Measurements from ENCODE around the gene NAT9. TPM values are rescaled to one million over a fixed set of nuclear protein-coding genes. Genes with fewer than 3 reads are reported as not detected.

NAT9 gene
- total and polyA plus RNA-seq, 2 experiments from 2014 or later: 29.2 to 34.8 TPM

DNA sequence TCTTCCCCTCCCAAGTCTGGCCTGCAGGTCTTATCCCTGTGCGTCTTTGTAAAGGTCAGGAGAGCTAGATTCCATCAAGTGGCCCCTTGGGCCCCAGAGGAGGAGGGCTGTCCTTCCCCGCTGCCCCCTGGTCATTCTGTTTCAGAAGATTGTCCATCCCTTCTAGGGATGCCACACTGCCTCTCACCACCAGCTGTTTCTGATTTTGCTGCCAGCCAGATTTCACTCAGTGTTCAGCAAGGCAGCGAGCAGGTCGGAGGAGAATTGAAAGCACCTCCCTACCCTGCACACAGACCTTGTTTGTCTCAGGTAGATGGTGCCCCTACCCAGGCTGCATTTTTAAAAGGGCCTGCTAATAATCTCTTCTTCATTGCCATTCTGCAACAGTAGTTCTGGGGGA is 21.7 kb upstream of the NAT9 start:
- H3K36me3 ChIP-seq (replicated peaks; ENCODE audit: insufficient read depth, low read depth): no peaks in the 10 kb centered on the region
- TF ChIP-seq, protein P1, sequence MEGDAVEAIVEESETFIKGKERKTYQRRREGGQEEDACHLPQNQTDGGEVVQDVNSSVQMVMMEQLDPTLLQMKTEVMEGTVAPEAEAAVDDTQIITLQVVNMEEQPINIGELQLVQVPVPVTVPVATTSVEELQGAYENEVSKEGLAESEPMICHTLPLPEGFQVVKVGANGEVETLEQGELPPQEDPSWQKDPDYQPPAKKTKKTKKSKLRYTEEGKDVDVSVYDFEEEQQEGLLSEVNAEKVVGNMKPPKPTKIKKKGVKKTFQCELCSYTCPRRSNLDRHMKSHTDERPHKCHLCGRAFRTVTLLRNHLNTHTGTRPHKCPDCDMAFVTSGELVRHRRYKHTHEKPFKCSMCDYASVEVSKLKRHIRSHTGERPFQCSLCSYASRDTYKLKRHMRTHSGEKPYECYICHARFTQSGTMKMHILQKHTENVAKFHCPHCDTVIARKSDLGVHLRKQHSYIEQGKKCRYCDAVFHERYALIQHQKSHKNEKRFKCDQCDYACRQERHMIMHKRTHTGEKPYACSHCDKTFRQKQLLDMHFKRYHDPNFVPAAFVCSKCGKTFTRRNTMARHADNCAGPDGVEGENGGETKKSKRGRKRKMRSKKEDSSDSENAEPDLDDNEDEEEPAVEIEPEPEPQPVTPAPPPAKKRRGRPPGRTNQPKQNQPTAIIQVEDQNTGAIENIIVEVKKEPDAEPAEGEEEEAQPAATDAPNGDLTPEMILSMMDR (IDR thresholded peaks at IDR 0.05; ENCODE audit: poor library complexity): no peak
- TF ChIP-seq EZH2 (IDR thresholded peaks at IDR 0.05; ENCODE audit: borderline replicate concordance) (no peak), EZH2phosphoT487 (IDR thresholded peaks at IDR 0.05; ENCODE audit: low read depth, severe bottlenecking, unreplicated experiment) (no peak)
- H3K4me2 ChIP-seq: no peak overlapping the region
- no peaks in the 10 kb centered on the region for H3K9me3 ChIP-seq (ENCODE audit: low read depth)
- H3K4me1 ChIP-seq (ENCODE audit: insufficient read depth): no peaks in the 10 kb centered on the region
- no peak for DNase-seq (ENCODE audit: low spot score)
- WGBS (ENCODE audit: low lambda C conversion rate, missing lambda C conversion rate): 73% methylated on average over 4 of the region's 4 CpGs
- H3K9me2 ChIP-seq (replicated peaks; ENCODE audit: insufficient read depth): no peaks in the 10 kb centered on the region
- H4K20me1 ChIP-seq (ENCODE audit: insufficient read depth, poor library complexity, severe bottlenecking): no peaks in the 10 kb centered on the region
- H2AFZ ChIP-seq: no peak overlapping the region
- H3K79me2 ChIP-seq: no peaks in the 10 kb centered on the region
- no peaks in the 10 kb centered on the region for H3K27me3 ChIP-seq
- no peak overlapping the region for H3K27ac ChIP-seq
- no peak overlapping the region for H3K4me3 ChIP-seq

DNA sequence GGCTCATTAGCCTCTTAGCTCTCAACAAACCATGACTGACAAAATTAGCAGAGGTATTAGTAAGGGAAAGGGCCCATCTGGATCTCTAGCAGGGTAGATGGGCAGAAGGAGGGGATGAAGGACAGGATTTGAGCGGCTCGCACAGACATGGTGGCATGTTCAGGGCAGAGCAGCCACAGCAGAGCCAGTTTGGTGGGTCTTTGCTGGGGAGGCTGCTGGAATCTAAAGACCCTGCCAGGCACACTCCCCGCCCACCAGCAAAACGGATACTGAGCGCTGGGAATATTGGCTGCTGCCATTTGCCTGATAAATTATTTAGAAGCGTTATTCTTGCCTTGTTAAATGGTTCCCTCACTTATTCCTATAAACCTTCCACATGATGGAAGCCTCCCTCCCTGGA is 20.7 kb upstream of the NAT9 start:
- no peaks in the 10 kb centered on the region for H3K4me1 ChIP-seq (ENCODE audit: insufficient read depth)
- H3K4me3 ChIP-seq: no peak overlapping the region
- 95% methylated on average over 6 of the region's 6 CpGs for WGBS (ENCODE audit: low lambda C conversion rate, missing lambda C conversion rate)
- no peak overlapping the region for H3K4me2 ChIP-seq
- H2AFZ ChIP-seq: no peak overlapping the region
- no peak for DNase-seq (ENCODE audit: low spot score)
- no peaks in the 10 kb centered on the region for H3K9me2 ChIP-seq (replicated peaks; ENCODE audit: insufficient read depth)
- H3K9me3 ChIP-seq (ENCODE audit: low read depth): no peaks in the 10 kb centered on the region
- no peaks in the 10 kb centered on the region for H3K27me3 ChIP-seq
- H3K36me3 ChIP-seq (replicated peaks; ENCODE audit: insufficient read depth, low read depth): no peaks in the 10 kb centered on the region
- no peaks in the 10 kb centered on the region for H4K20me1 ChIP-seq (ENCODE audit: insufficient read depth, poor library complexity, severe bottlenecking)
- H3K27ac ChIP-seq: no peak overlapping the region
- no peak for TF ChIP-seq EZH2phosphoT487 (IDR thresholded peaks at IDR 0.05; ENCODE audit: low read depth, severe bottlenecking, unreplicated experiment)
- TF ChIP-seq, protein P1 (IDR thresholded peaks at IDR 0.05; ENCODE audit: poor library complexity): no peak
- TF ChIP-seq EZH2 (IDR thresholded peaks at IDR 0.05; ENCODE audit: borderline replicate concordance): no peak
- no peaks in the 10 kb centered on the region for H3K79me2 ChIP-seq

DNA sequence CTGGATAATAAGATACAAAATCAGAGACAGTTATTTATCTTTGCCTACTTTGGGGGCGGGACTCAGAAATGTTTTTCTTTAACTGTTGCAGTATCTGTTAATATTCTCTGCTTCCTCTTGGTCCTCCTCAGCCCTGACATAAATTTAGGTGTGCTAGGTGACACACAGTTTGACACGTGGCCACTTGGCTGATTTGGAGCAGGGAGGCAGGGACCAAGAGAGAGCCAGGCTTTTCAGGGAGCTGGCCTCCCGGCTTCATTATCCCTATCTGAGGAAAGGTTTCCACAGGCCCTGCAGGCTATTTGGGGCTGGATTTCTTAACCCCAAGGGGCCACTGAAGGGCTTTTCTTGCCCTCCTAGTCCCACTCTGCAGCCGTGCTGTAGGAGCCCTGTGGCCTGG is 20.1 kb upstream of the NAT9 start:
- no peaks in the 10 kb centered on the region for H3K36me3 ChIP-seq (replicated peaks; ENCODE audit: insufficient read depth, low read depth)
- no peak overlapping the region for H3K4me2 ChIP-seq
- H4K20me1 ChIP-seq (ENCODE audit: insufficient read depth, poor library complexity, severe bottlenecking): no peaks in the 10 kb centered on the region
- no peaks in the 10 kb centered on the region for H3K9me3 ChIP-seq (ENCODE audit: low read depth)
- WGBS (ENCODE audit: low lambda C conversion rate, missing lambda C conversion rate): 96% methylated on average over 4 of the region's 4 CpGs
- H3K4me1 ChIP-seq (ENCODE audit: insufficient read depth): no peaks in the 10 kb centered on the region
- no peak overlapping the region for H3K27ac ChIP-seq
- no peaks in the 10 kb centered on the region for H3K9me2 ChIP-seq (replicated peaks; ENCODE audit: insufficient read depth)
- TF ChIP-seq EZH2 (IDR thresholded peaks at IDR 0.05; ENCODE audit: borderline replicate concordance): no peak
- DNase-seq (ENCODE audit: low spot score): no peak
- H3K79me2 ChIP-seq: no peaks in the 10 kb centered on the region
- no peak overlapping the region for H3K4me3 ChIP-seq
- no peaks in the 10 kb centered on the region for H3K27me3 ChIP-seq
- no peak overlapping the region for H2AFZ ChIP-seq

DNA sequence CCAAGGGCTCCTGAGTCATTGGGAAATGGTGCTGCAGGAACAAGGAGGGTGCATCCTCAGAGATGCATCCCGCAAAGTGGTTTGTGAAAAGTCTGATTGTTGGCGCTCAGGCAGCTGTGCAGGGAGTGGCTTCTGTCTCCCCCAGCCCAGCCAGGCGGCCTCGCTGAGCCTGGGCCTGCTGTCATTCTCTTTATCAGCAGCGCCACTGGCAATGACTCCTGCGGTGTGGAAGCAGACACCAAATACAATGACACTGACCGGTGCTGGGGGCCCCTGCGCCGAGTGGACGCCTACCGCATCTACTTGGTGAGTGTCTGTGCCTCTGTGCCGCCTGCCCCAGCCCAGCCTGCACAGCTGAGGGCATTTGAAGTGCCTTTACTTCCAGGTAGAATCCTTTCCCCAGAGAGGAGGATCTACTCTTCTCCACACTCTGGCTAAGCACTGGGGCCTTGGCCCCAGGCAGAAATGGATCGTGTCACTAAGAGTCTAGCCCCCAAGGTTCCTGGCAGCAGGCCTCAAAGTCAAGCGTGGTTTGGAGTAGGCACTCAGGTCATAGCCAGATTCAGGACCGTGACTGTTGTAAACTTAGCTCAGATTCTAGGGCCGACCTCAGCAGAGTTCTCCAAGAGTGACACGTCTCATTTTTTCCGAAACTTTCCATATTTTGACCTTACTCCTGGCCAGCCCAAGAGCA is 19.3 kb upstream of the NAT9 start:
- Histone ChIP-seq H3K9me2 (replicated peaks; ENCODE audit: insufficient read depth) (no peaks in the 10 kb centered on the region), H3K4me2 (no peak overlapping the region), H3K79me2 (no peaks in the 10 kb centered on the region), H3K27me3 (no peaks in the 10 kb centered on the region), H4K20me1 (ENCODE audit: insufficient read depth, poor library complexity, severe bottlenecking) (no peaks in the 10 kb centered on the region), H3K4me3 (no peak overlapping the region), H3K36me3 (replicated peaks; ENCODE audit: insufficient read depth, low read depth) (no peaks in the 10 kb centered on the region), H2AFZ (no peak overlapping the region), H3K27ac (no peak overlapping the region), H3K9me3 (ENCODE audit: low read depth) (no peaks in the 10 kb centered on the region), H3K4me1 (ENCODE audit: insufficient read depth) (no peaks in the 10 kb centered on the region)
- WGBS (ENCODE audit: low lambda C conversion rate, missing lambda C conversion rate): 96% methylated on average over 18 of the region's 18 CpGs
- TF ChIP-seq EZH2 (IDR thresholded peaks at IDR 0.05; ENCODE audit: borderline replicate concordance): no peak
- TF ChIP-seq EZH2phosphoT487 (IDR thresholded peaks at IDR 0.05; ENCODE audit: low read depth, severe bottlenecking, unreplicated experiment): no peak
- TF ChIP-seq, protein P1 (IDR thresholded peaks at IDR 0.05; ENCODE audit: poor library complexity): no peak
- no peak for DNase-seq (ENCODE audit: low spot score)
